HCT116 (cell line): ENCODE data around the gene ORMDL3.

Source experiments
- ATF3 ChIP-seq: IDR thresholded peaks from 2 replicates; pipeline ENCODE4 v1.6.1; 2012
- CBX3 ChIP-seq: IDR thresholded peaks from 2 replicates; pipeline ENCODE4 v1.6.1; 2012; ENCODE audit warnings: low read depth
- CEBPB ChIP-seq: IDR thresholded peaks from 2 replicates; pipeline ENCODE4 v1.6.1; 2012; ENCODE audit warnings: low read depth
- CTCF ChIP-seq, 3 experiments: fragments of 200-600 bp in 1 of 3; sonication (generic) in 1 of 3; IDR thresholded peaks in 2 of 3; conservative IDR thresholded peaks in 1 of 3; 2 replicates each; pipeline ENCODE4 v1.5.1; 2012 to 2017; ENCODE audit warnings: low read depth in 2 of 3, low read length in 2 of 3, antibody characterized with exemption in 1 of 3, borderline replicate concordance in 1 of 3, control low read depth in 1 of 3, mild to moderate bottlenecking in 1 of 3, mixed read lengths in 1 of 3, mixed run types in 1 of 3, moderate library complexity in 1 of 3; ENCODE audit not compliant: insufficient read depth in 1 of 3
- EZH2 ChIP-seq: fragments of 200-600 bp; sonication (generic); IDR thresholded peaks from 2 replicates; pipeline ENCODE4 v1.6.1; 2017; ENCODE audit warnings: antibody characterized with exemption, mixed run types
- EZH2phosphoT487 ChIP-seq: fragments of 200-600 bp; IDR thresholded peaks from 2 replicates; pipeline ENCODE4 v1.6.1; 2018; ENCODE audit warnings: antibody characterized with exemption, borderline replicate concordance
- POLR2A ChIP-seq: IDR thresholded peaks from 2 replicates; pipeline ENCODE4 v1.7.0; 2011; ENCODE audit warnings: borderline replicate concordance; ENCODE audit not compliant: insufficient read depth, insufficient read length; ENCODE audit errors: extremely low read depth
- POLR2AphosphoS5 ChIP-seq: IDR thresholded peaks from 2 replicates; pipeline ENCODE4 v1.6.1; 2011; ENCODE audit warnings: mild to moderate bottlenecking, low read depth, low read length, moderate library complexity
- RAD21 ChIP-seq: IDR thresholded peaks from 2 replicates; pipeline ENCODE4 v1.6.1; 2012; ENCODE audit warnings: low read depth, mild to moderate bottlenecking
- REST ChIP-seq: IDR thresholded peaks from 2 replicates; pipeline ENCODE4 v1.6.1; 2012; ENCODE audit warnings: low read depth
- SIN3A ChIP-seq: IDR thresholded peaks from 2 replicates; pipeline ENCODE4 v1.6.1; 2012; ENCODE audit warnings: low read depth
- TCF7L2 ChIP-seq: IDR thresholded peaks from 2 replicates; pipeline ENCODE4 v1.7.0; 2011; ENCODE audit warnings: borderline replicate concordance, inconsistent platforms; ENCODE audit not compliant: insufficient read depth, insufficient read length; ENCODE audit errors: extremely low read depth
- ZBTB33 ChIP-seq: IDR thresholded peaks from 2 replicates; pipeline ENCODE4 v1.6.1; 2011; ENCODE audit warnings: mild to moderate bottlenecking, low read length, moderate library complexity; ENCODE audit not compliant: insufficient replicate concordance; ENCODE audit errors: extremely low read depth
- ZNF274 ChIP-seq: fragments of 200-500 bp; sonication (Bioruptor generic); IDR thresholded peaks from 2 replicates; pipeline ENCODE4 v1.6.1; 2014; ENCODE audit warnings: mild to moderate bottlenecking, low read depth, low read length, inconsistent platforms

- TF ChIP-seq CTCF (IDR thresholded peaks at IDR 0.05 in 2 of 3, conservative IDR thresholded peaks at IDR 0.05 in 1 of 3; ENCODE audit: borderline replicate concordance in 1 of 3, insufficient read depth in 1 of 3, low read depth in 2 of 3, low read length in 2 of 3) (no peak), POLR2AphosphoS5 (no peak), REST (no peak), EZH2phosphoT487 (no peak), SIN3A (no peak), EZH2 (no peak), POLR2A (no peak), ZNF274 (no peak), ZBTB33 (no peak), CBX3 (no peak), ATF3 (no peak), CEBPB (no peak), TCF7L2 (no peak), RAD21 (no peak)
These were observed 38.2 kb downstream of the ORMDL3 start for GRCh38 chr17:39889200-39889599.
